CD4-positive, alpha-beta T cell treated with Interleukin-10 for 1 hour (primary cell): ENCODE data around the gene KANSL2.
"Not testable (repeated sequence)": the region's sequence is repeated elsewhere in the genome, so short reads cannot be mapped to it uniquely, and the experiment has no call there.

Experiments
- DNase-seq: peaks from one replicate; pipeline ENCODE4 v3.0.0-alpha.2; 2020

KANSL2 gene

GRCh38 chr12:48681710-48682532 is at the start of gene KANSL2:
Gene KANSL2 (minus strand): TSS chr12:48682238. CDS start chr12:48681632, 606 bp downstream.
- peak; percentile 97 for DNase-seq

DNA sequence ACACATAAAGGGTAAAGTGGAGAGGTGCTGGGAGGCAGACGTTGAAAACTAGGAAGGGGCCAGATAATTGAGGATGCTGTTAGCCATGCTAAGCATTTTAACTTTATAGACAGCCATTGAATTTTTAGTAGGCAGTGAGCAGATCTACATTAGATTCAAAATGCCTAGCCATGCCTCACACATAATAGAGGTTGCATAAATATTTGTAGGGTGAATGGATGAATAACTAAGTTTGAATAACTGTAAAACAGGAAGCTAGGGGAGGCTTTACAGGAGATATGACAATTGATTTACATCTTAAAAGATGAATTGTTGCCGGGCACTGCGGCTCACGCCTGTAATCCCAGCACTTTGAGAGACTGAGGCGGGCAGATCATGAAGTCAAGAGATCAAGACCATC is 46.8 kb upstream of the KANSL2 start:
- DNase-seq, result no peak

GRCh38 chr12:48720737-48721136 is 38.7 kb upstream of the KANSL2 start:
- not testable (repeated sequence) for DNase-seq

DNA sequence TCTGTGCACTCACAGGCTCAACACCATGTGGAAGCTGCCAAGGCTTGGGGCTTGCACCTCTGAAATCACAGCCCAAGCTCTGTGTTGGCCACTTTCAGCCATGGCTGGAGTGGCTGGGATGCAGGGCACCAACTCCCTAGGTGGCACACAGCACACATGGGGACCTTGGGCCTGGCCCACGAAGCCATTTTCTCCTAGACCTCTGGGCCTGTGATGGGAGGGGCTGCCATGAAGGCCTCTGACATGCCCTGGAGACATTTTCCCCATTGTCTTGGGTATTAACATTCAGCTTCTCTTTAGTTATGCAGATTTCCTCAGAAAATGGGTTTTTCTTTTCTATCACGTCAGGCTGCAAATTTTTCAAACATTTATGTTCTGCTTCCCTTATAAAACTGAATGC is 38.1 kb upstream of the KANSL2 start:
- DNase-seq, result not testable (repeated sequence)

- not testable (repeated sequence) for DNase-seq
These were observed 37.0 kb upstream of the KANSL2 start for GRCh38 chr12:48719002-48719401.

GRCh38 chr12:48717252-48717695 is 35.2 kb upstream of the KANSL2 start:
- no peak for DNase-seq

DNA sequence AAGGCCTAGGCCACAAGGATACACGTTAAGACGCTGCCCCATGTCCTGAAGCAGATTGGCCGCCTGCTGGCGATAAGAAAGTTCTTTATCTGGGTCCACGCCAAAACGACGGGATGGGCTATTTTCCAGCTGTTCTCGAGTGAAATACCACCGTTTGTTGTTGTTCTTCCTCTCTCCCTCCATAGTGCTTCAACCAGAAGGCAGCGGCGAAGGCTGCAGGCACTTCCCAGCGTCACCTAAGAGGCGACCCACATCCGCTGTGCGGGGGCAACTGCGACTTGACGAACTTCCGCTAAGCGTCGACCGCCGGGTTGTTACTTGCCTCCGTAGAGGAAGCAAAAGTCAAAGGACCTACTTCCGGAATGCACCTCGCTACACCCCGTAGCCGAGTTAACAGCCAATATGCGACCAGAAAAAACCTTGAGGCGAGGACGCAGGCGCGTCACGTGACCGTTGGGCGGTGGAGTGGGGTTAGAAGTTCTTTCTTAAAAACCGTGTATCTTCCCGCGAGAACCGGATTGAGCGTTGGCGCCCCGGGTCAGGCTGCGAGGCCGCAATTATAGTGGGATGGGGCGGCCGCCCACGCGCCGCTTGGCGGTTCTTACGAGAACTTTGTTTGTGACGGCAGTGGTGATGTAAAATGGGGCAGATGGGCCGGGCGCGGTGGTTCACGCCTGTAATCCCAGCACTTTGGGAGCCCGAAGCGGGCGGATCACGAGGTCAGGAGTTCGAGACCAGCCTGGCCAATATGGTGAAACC is 34.6 kb upstream of the KANSL2 start, which contains the start of gene CCNT1:
CCNT1 (minus strand) TSS at position 215 of the 759 bp plus-strand sequence; CDS start at position 183, 32 bp downstream.
- DNase-seq, result peak; percentile 99

GRCh38 chr12:48716168-48716492 is 34.1 kb upstream of the KANSL2 start:
- DNase-seq, result no peak

DNA sequence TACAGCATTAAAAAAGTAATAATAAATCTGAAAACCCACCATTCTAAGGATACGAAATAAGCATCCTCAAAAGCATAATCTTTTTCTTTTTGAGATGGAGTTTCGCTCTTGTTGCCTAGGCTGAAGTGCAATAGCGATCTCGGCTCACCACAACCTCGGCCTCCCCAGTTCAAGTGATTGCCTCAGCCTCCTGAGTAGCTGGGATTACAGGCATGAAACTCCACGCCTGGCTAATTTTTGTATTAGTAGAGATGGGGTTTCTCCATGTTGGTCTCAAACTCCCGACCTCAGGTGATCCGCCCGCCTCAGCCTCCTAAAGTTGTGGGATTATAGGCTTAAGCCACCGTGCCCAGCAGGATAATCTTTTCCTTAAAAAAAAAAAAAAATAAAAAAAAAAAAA is 30.2 kb upstream of the KANSL2 start:
- DNase-seq, result no peak

DNA sequence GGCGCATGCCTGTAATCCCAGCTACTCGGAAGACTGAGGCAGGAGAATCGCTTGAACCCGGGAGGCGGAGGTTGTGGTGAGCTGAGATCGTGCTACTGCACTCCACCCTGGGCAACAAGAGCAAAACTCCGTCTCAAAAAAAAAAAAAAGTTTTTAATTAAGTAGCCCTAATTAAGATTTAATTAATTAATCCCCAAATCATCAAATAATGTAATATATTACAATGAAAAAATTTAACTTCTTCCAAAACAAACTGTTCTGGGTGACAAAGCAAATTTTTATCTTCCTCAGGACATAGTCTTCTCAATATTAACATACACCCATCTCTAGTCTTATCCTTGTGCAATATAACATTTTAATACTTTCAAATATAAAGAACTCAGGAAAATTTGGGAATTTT is 16.8 kb upstream of the KANSL2 start:
- DNase-seq, result not testable (repeated sequence)

DNA sequence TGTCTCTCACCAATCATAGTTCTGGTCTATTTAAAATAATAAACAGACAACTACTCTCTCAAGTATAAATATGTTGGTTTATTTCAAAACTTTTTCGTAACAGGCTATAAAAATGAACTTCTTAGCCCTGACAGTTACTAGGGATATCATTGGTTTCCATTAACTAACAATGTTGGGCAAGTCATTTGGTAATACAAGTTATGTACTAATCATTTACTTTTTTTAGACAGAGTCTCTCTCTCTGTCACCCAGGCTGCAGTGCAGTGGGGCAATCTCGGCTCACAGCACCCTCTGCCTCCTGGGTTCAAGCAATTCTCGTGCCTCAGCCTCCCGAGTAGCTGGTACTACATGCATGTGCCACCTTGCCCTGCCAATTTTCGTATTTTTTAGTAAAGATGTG is 14.6 kb upstream of the KANSL2 start:
- DNase-seq, result no peak

GRCh38 chr12:48695859-48696258 is 13.8 kb upstream of the KANSL2 start:
- no peak for DNase-seq

DNA sequence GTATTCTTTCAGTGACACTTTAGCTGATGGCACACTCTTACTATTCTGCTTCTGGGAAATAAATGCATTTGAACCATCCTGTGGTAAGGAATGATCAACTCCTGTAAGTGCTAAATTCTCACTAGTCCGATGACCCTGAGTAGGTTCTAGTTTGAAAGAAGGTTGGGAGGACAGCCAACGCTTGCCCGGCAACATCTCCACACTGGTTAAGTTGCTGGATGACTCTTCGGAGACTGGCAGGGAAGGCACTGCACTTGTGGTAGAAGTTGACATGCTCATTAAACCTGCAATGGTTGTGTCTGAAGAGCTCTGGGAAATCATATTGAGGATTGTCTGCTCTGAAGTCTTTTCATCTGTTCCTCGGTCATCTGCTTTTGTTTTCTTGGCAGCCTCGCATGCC is 12.0 kb upstream of the KANSL2 start:
- DNase-seq, result no peak

DNA sequence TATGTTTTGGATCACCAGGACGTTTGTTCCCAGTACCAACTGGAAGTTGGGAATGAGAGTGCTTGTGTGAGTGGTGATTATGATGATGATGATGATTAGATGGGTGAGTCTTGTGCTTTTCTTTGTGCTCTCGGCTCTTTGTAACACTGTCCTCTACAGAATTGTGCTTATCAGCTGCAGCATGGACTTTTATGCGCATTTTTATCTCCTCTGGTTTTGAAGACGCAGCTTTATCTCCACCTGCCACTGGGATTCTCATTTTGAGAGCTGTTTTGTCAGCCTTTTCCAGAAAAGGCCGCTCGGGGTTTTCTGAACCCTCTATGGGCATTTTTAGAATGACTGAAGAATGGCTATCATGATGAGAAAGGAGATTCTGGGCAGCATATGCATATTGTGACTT is 11.5 kb upstream of the KANSL2 start:
- no peak for DNase-seq

DNA sequence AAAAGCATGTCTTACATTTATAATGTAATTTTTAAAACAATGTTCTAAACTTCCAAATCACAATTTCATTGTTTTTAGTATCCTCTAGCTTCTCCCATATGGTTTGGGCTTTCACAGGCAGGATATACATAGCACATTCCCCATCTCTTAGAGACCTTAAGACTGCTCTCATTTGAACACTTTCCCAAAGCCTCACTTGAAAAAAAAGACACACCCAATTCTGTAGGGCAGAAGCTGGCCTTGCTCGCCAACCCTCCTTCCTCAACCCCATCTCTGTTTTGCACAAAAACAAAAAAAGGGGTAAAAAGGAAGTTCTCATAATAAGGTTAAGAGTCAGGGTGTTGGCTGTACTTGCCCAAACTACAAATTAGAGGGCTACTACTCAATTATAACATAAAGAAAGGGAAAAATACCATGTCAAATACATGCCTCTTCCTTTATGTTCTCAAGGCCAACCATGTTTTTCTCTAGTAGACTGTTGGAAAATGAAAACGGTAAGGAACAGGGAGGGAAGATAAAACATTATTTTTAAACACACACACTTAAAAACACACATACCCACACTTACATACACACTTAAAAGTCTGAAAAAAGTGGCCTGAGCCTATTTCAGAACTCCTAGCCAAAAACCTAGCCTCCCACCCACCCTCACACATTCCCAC is 9.9 kb upstream of the KANSL2 start:
- no peak for DNase-seq

- DNase-seq, result no peak
These were observed 9.0 kb upstream of the KANSL2 start for GRCh38 chr12:48690990-48691389.

DNA sequence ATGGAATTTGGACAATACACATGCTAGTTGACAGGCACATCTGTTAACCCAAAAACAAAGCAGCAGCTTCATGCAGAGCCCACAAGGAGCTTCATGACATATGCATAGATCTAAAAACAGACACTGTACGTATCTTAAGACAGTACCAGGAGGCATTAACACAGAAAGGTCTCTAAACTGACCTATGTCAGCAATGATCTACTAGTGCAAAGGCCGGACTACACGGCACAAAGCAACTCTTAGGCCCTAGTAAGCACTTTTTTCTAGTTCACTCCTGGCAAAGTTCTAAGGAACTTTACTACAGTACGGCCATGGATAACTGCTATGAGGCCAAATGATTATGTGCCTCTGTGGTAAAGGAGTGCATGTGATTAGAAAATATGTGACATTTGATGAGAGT is 8.4 kb upstream of the KANSL2 start:
- no peak for DNase-seq

DNA sequence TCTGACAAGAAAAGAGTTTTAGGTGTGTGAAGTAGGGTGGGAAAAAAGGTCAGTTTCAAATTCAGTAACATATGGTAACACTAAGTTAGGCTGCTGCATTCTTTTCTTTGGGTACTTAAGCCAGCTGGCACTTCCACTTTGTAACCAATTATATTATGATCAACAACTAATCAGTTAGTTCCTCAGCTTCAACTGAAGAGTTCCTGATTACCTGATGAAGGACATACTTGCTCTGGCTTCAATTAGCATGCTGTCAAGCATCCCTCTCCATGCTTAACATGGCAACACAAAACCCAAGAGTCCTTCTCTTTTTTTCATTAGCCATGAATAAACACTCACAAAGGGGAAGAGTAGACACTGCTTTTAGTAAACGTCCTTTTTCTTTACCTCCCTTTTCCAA is 6.8 kb upstream of the KANSL2 start:
- no peak for DNase-seq

GRCh38 chr12:48687592-48687991 is 5.6 kb upstream of the KANSL2 start:
- DNase-seq, result no peak

GRCh38 chr12:48686615-48687334 is 4.7 kb upstream of the KANSL2 start:
- DNase-seq, result no peak

DNA sequence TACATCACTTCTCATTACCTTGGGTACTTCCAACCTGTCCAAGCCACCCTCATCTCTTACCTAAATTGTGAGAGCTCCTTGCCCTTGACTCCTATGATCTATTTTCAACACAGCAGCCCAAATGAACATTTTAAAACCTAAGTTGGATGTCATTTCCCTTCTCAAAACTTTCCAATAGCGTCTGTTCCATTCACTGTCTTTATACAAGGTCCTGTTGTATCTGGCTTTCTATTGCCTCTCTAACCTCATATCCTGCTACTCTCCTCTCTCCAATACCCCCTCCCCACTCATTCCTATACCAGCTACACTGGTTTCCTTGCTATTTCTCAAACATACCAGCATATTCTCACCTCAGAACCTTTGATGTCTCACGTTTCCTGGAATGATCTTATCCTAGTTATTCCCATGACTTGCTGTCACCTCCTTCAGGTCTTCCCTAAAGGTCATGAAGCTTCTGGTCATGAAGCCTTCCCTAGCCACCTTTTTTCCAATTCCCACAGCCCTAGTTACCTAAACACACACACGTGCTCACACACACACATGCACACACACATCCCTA is 4.1 kb upstream of the KANSL2 start:
- no peak for DNase-seq

GRCh38 chr12:48683534-48683933 is 1.5 kb upstream of the KANSL2 start:
- no peak for DNase-seq

GRCh38 chr12:48682927-48683326 is 889 bp upstream of the KANSL2 start:
- no peak for DNase-seq
